Trophoblast cell (in vitro differentiated cells and primary cell): Measurements from ENCODE around the gene LRBA.

Experiments used
- DNase-seq, 2 donors: peaks; one replicate each; pipeline ENCODE4 v3.0.0-alpha.2; 2016
- H2AFZ ChIP-seq: 2 replicates; pipeline ENCODE4 v1.6.1; 2013; ENCODE audit warnings: low read length, moderate library complexity, mild to moderate bottlenecking; ENCODE audit not compliant: insufficient read depth, poor library complexity
- H2AK5ac ChIP-seq: 2 replicates; pipeline ENCODE4 v1.6.1; 2013; ENCODE audit warnings: mild to moderate bottlenecking, low read length
- H2BK120ac ChIP-seq: 2 replicates; pipeline ENCODE4 v1.6.1; 2013; ENCODE audit warnings: low read length, mild to moderate bottlenecking, moderate library complexity; ENCODE audit not compliant: insufficient read depth, poor library complexity
- H2BK12ac ChIP-seq: 2 replicates; pipeline ENCODE4 v1.6.1; 2013; ENCODE audit warnings: mild to moderate bottlenecking, low read length, moderate library complexity
- H2BK5ac ChIP-seq: 2 replicates; pipeline ENCODE4 v1.6.1; 2013; ENCODE audit warnings: low read length, low read depth, moderate library complexity, mild to moderate bottlenecking; ENCODE audit not compliant: poor library complexity
- H3K14ac ChIP-seq: 2 replicates; pipeline ENCODE4 v1.6.1; 2013; ENCODE audit warnings: mild to moderate bottlenecking, low read length
- H3K18ac ChIP-seq: 2 replicates; pipeline ENCODE4 v1.6.1; 2013; ENCODE audit warnings: mild to moderate bottlenecking, low read length
- H3K23ac ChIP-seq: 2 replicates; pipeline ENCODE4 v1.6.1; 2013; ENCODE audit warnings: low read length
- H3K27ac ChIP-seq: 2 replicates; pipeline ENCODE4 v1.5.1; 2013; ENCODE audit warnings: low read depth, mild to moderate bottlenecking, inconsistent platforms, low read length, moderate library complexity
- H3K27me3 ChIP-seq: 2 replicates; pipeline ENCODE4 v1.6.1; 2013; ENCODE audit warnings: inconsistent platforms, mild to moderate bottlenecking, low read length, moderate library complexity; ENCODE audit not compliant: insufficient read depth
- H3K36me3 ChIP-seq, 2 experiments: 1 replicate in 1 of 2; 2 replicates in 1 of 2; pipeline ENCODE4 v1.6.1; 2013; ENCODE audit warnings: low read length in 2 of 2, mild to moderate bottlenecking in 2 of 2, moderate library complexity in 1 of 2; ENCODE audit not compliant: insufficient read depth in 2 of 2, control insufficient read depth in 1 of 2
- H3K4ac ChIP-seq: 2 replicates; pipeline ENCODE4 v1.6.1; 2013; ENCODE audit warnings: low read depth, mild to moderate bottlenecking, low read length, moderate library complexity
- H3K4me1 ChIP-seq, 2 experiments: 1 replicate in 1 of 2; 2 replicates in 1 of 2; pipeline ENCODE4 v1.6.1; 2013; ENCODE audit warnings: low read length in 2 of 2, mild to moderate bottlenecking in 2 of 2, moderate library complexity in 1 of 2; ENCODE audit not compliant: insufficient read depth in 2 of 2, control insufficient read depth in 1 of 2
- H3K4me2 ChIP-seq: 2 replicates; pipeline ENCODE4 v1.6.1; 2013; ENCODE audit warnings: inconsistent platforms, mild to moderate bottlenecking, low read length, moderate library complexity
- H3K4me3 ChIP-seq: 2 replicates; pipeline ENCODE4 v1.5.1; 2013; ENCODE audit warnings: mild to moderate bottlenecking, low read depth, low read length, inconsistent platforms
- H3K79me1 ChIP-seq: one replicate; pipeline ENCODE4 v1.6.1; 2013; ENCODE audit warnings: low read length
- H3K79me2 ChIP-seq: 2 replicates; pipeline ENCODE4 v1.6.1; 2013; ENCODE audit warnings: low read length, mild to moderate bottlenecking; ENCODE audit not compliant: control insufficient read depth, insufficient read depth, poor library complexity
- H3K9ac ChIP-seq: 2 replicates; pipeline ENCODE4 v1.6.1; 2013; ENCODE audit warnings: mild to moderate bottlenecking, low read length
- H3K9me3 ChIP-seq: 2 replicates; pipeline ENCODE4 v1.6.1; 2013; ENCODE audit warnings: low read depth, mild to moderate bottlenecking, control low read depth, inconsistent platforms, low read length; ENCODE audit not compliant: insufficient read depth
- H4K12ac ChIP-seq: 2 replicates; pipeline ENCODE4 v1.6.1; 2013; ENCODE audit warnings: low read depth, mild to moderate bottlenecking, low read length, moderate library complexity
- H4K8ac ChIP-seq: 2 replicates; pipeline ENCODE4 v1.6.1; 2013; ENCODE audit warnings: low read depth, mild to moderate bottlenecking, low read length, moderate library complexity
- H4K91ac ChIP-seq: one replicate; pipeline ENCODE4 v1.6.1; 2013; ENCODE audit warnings: low read depth, mild to moderate bottlenecking, low read length, moderate library complexity
- WGBS: extraction: QIAGEN DNeasy Blood & Tissue Kit; methylation state at CpG from one replicate; pipeline ENCODE4 v1.1.7; 2013; ENCODE audit warnings: missing lambda C conversion rate; ENCODE audit not compliant: insufficient read length, insufficient coverage; ENCODE audit errors: extremely low coverage; 5-methylcytosine and 5-hydroxymethylcytosine counted together

The LRBA gene

DNA sequence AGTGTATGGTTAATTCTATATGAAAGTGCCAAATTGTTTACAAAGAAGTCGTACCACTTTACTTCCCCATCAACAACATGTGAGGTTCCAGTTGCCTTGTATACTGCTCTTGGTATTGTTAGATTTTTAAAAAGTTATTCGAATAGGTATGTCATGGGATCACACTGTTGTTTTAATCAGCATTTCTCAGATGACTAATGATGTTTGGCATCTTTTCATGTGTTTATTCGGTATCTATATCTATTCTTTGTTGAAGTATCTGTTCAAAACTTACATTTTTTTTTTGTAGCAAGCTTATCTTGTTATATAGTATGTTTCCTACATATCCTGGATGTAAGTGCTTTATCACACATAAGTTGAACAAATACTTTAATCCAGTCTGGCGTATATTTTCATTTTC, 532.5 kb downstream of the LRBA start:
- Histone ChIP-seq H3K14ac (no peak overlapping the region), H3K9me3 (no peaks in the 10 kb centered on the region), H3K79me1 (no peaks in the 10 kb centered on the region), H3K18ac (no peak overlapping the region), H3K4ac (no peak overlapping the region), H3K36me3 (no peaks in the 10 kb centered on the region), H3K4me1 (no peaks in the 10 kb centered on the region), H3K9ac (no peak overlapping the region), H3K23ac (no peak overlapping the region), H2BK5ac (no peak overlapping the region), H3K4me2 (no peak overlapping the region), H4K91ac (no peak overlapping the region), H4K12ac (no peak overlapping the region), H3K27ac (no peak overlapping the region), H3K27me3 (no peaks in the 10 kb centered on the region), H2AK5ac (no peak overlapping the region), H2BK12ac (no peak overlapping the region), H2BK120ac (no peak overlapping the region), H3K4me3 (no peak overlapping the region), H4K8ac (no peak overlapping the region), H3K79me2 (no peaks in the 10 kb centered on the region), H2AFZ (no peak overlapping the region)
- DNase-seq: no peak
- no CpG with 5 or more reads among the region's 4 CpGs for WGBS

- Histone ChIP-seq H3K9ac (no peak overlapping the region), H3K27me3 (no peaks in the 10 kb centered on the region), H3K79me1 (no peaks in the 10 kb centered on the region), H4K12ac (no peak overlapping the region), H2AK5ac (no peak overlapping the region), H2BK12ac (no peak overlapping the region), H2BK120ac (no peak overlapping the region), H3K4me1 (no peaks in the 10 kb centered on the region), H3K4me2 (no peak overlapping the region), H3K9me3 (no peaks in the 10 kb centered on the region), H3K4me3 (no peak overlapping the region), H3K18ac (no peak overlapping the region), H4K8ac (no peak overlapping the region), H3K27ac (no peak overlapping the region), H3K36me3 (no peaks in the 10 kb centered on the region), H2AFZ (no peak overlapping the region), H3K4ac (no peak overlapping the region), H3K14ac (no peak overlapping the region), H2BK5ac (no peak overlapping the region), H3K79me2 (no peaks in the 10 kb centered on the region), H3K23ac (no peak overlapping the region), H4K91ac (no peak overlapping the region)
- no CpG with 5 or more reads among the region's 3 CpGs for WGBS
- DNase-seq: no peak
Measured at GRCh38 chr4:150479657-150480056, 535.4 kb downstream of the LRBA start.

GRCh38 chr4:150477869-150478268, 537.2 kb downstream of the LRBA start:
- Histone ChIP-seq H3K9me3 (no peaks in the 10 kb centered on the region), H3K79me2 (no peaks in the 10 kb centered on the region), H3K4ac (no peak overlapping the region), H3K27me3 (no peaks in the 10 kb centered on the region), H3K23ac (no peak overlapping the region), H3K9ac (no peak overlapping the region), H3K4me1 (no peaks in the 10 kb centered on the region), H2BK12ac (no peak overlapping the region), H3K79me1 (no peaks in the 10 kb centered on the region), H3K27ac (no peak overlapping the region), H3K4me2 (no peak overlapping the region), H3K4me3 (no peak overlapping the region), H3K36me3 (no peaks in the 10 kb centered on the region), H3K18ac (no peak overlapping the region), H2AFZ (no peak overlapping the region), H2BK120ac (no peak overlapping the region), H4K12ac (no peak overlapping the region), H4K8ac (no peak overlapping the region), H3K14ac (no peak overlapping the region), H2AK5ac (no peak overlapping the region), H2BK5ac (no peak overlapping the region), H4K91ac (no peak overlapping the region)
- DNase-seq: no peak
- WGBS: no CpG with 5 or more reads among the region's 1 CpG

GRCh38 chr4:150476776-150477175, 538.3 kb downstream of the LRBA start:
- Histone ChIP-seq H3K9me3 (no peaks in the 10 kb centered on the region), H3K79me1 (no peaks in the 10 kb centered on the region), H4K91ac (no peak overlapping the region), H4K12ac (no peak overlapping the region), H3K4me1 (no peaks in the 10 kb centered on the region), H3K14ac (no peak overlapping the region), H3K18ac (no peak overlapping the region), H3K79me2 (no peaks in the 10 kb centered on the region), H3K27me3 (no peaks in the 10 kb centered on the region), H3K27ac (no peak overlapping the region), H2BK5ac (no peak overlapping the region), H3K36me3 (no peaks in the 10 kb centered on the region), H2AK5ac (no peak overlapping the region), H3K4ac (no peak overlapping the region), H3K9ac (no peak overlapping the region), H2BK120ac (no peak overlapping the region), H3K23ac (no peak overlapping the region), H3K4me3 (no peak overlapping the region), H4K8ac (no peak overlapping the region), H2BK12ac (no peak overlapping the region), H3K4me2 (no peak overlapping the region), H2AFZ (no peak overlapping the region)
- DNase-seq: peak in 1 of 2 donors; percentile 8
- no CpG with 5 or more reads among the region's 2 CpGs for WGBS
